IPS DF 6.9 (cell line): ENCODE data around the gene EXOC6B.
"Not testable (repeated sequence)": the region's sequence is repeated elsewhere in the genome, so short reads cannot be mapped to it uniquely, and the experiment has no call there.

Source experiments
- DNase-seq: peaks from one replicate; pipeline ENCODE4 v3.0.0-alpha.2; 2013; ENCODE audit warnings: low read depth, low spot score
- H3K27ac ChIP-seq: one replicate; pipeline ENCODE4 v1.5.1; 2013; ENCODE audit warnings: low read length, control low read depth
- H3K27me3 ChIP-seq: 2 replicates; pipeline ENCODE4 v1.6.1; 2013; ENCODE audit warnings: mild to moderate bottlenecking, low read length; ENCODE audit not compliant: control insufficient read depth, insufficient read depth
- H3K36me3 ChIP-seq: 2 replicates; pipeline ENCODE4 v1.6.1; 2013; ENCODE audit warnings: low read length; ENCODE audit not compliant: control insufficient read depth, insufficient read depth
- H3K4me1 ChIP-seq: 2 replicates; pipeline ENCODE4 v1.6.1; 2013; ENCODE audit warnings: low read length; ENCODE audit not compliant: control insufficient read depth, insufficient read depth
- H3K4me3 ChIP-seq: 2 replicates; pipeline ENCODE4 v1.5.1; 2013; ENCODE audit warnings: mild to moderate bottlenecking, low read length
- H3K9me3 ChIP-seq: 2 replicates; pipeline ENCODE4 v1.6.1; 2013; ENCODE audit warnings: low read length, inconsistent platforms; ENCODE audit not compliant: control insufficient read depth, insufficient read depth
- WGBS: extraction: QIAGEN DNeasy Blood & Tissue Kit; methylation state at CpG from one replicate; pipeline ENCODE4 v1.1.7; 2013; ENCODE audit warnings: mixed read lengths, missing lambda C conversion rate; ENCODE audit not compliant: insufficient read length, insufficient coverage; 5-methylcytosine and 5-hydroxymethylcytosine counted together

EXOC6B gene

DNA sequence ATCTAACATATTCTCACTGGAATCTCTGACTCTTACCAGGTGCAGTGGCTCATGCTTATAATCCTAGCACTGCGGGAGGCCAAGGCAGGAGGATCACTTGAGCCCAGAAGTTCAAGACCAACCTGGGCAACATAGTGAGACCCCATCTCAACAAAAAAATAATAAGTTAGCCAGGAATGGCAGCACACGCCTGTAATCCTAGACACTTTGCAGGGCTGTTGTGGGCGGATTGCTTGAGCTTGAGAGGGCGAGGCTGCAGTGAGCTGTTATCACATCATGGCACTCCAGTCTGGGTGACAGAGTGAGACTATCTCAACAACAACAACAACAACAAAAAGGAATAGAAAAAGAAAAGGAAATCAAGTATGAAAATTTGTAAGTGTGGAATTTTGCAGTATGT, 371.6 kb downstream of the EXOC6B start:
- Histone ChIP-seq H3K36me3 (no peaks in the 10 kb centered on the region), H3K9me3 (no peaks in the 10 kb centered on the region), H3K4me1 (no peaks in the 10 kb centered on the region), H3K4me3 (no peak overlapping the region), H3K27ac (no peak overlapping the region), H3K27me3 (no peaks in the 10 kb centered on the region)
- no CpG with 5 or more reads among the region's 4 CpGs for WGBS
- no peak for DNase-seq

DNA sequence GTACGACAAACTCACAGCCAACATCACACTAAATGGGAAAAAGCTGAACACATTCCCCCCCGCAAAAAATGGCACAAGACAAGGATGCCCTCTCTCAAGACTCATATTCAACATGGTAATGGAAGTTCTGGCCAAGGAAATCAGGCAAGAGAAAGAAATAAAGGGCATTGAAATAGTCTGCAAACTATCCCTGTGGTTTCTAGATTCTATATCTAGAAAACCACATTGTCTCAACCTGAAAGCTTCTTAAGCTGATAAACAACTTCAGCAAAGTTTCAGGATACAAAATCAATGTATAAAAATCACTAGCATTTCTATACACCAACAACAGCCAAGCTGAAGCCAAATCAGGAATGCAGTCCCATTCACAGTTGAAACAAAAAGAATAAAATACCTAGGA, 383.6 kb downstream of the EXOC6B start:
- WGBS, result no CpG with 5 or more reads among the region's 2 CpGs
- DNase-seq, result no peak
- Histone ChIP-seq H3K4me3 (no peak overlapping the region), H3K4me1 (no peaks in the 10 kb centered on the region), H3K27ac (no peak overlapping the region), H3K9me3 (no peaks in the 10 kb centered on the region), H3K36me3 (no peaks in the 10 kb centered on the region), H3K27me3 (no peaks in the 10 kb centered on the region)

DNA sequence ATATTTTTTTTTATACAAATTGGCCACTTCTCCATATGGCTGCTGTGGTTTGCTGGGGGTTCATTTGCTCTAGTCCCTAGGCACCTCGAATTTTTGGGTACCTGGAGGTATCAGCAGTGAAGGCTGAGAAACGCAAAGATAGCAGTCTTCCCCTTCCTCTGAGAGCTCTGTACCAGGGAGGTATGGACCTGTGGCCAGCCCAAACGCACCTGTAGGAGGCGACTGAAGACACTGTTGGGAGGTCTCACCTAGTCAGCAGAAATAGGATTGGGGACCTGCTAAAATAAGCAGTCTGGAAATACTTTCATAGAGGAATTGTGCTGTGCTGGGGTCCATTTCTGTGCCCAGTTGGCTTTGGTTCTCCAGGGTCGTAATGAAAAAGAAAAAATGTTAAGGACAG, 385.9 kb downstream of the EXOC6B start:
- no peak for DNase-seq
- Histone ChIP-seq H3K36me3 (no peaks in the 10 kb centered on the region), H3K27me3 (no peaks in the 10 kb centered on the region), H3K4me1 (no peaks in the 10 kb centered on the region), H3K4me3 (no peak overlapping the region), H3K27ac (no peak overlapping the region), H3K9me3 (no peaks in the 10 kb centered on the region)
- WGBS, result no CpG with 5 or more reads among the region's 5 CpGs

DNA sequence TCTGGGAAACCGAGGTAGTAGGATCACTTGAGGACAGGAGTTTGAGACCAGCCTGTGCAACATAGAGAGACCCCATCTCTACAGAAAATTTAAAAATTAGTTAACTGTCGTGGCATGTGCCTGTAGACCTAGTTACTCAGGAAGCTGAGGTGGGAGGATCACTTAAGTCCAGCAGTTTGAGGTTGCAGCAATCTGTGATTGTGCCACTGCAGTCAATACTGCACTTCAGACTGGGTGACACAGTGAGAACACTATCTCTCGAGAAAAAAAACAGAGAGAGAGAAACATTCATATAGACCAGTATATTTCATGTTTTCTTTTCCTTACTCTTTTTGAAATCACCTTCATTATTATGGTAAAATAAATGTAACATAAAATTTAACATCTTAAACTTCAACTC, 387.5 kb downstream of the EXOC6B start:
- Histone ChIP-seq H3K9me3 (no peaks in the 10 kb centered on the region), H3K4me3 (no peak overlapping the region), H3K27ac (no peak overlapping the region), H3K27me3 (no peaks in the 10 kb centered on the region), H3K36me3 (no peaks in the 10 kb centered on the region), H3K4me1 (no peaks in the 10 kb centered on the region)
- WGBS, result no CpG with 5 or more reads among the region's 3 CpGs
- DNase-seq, result no peak

DNA sequence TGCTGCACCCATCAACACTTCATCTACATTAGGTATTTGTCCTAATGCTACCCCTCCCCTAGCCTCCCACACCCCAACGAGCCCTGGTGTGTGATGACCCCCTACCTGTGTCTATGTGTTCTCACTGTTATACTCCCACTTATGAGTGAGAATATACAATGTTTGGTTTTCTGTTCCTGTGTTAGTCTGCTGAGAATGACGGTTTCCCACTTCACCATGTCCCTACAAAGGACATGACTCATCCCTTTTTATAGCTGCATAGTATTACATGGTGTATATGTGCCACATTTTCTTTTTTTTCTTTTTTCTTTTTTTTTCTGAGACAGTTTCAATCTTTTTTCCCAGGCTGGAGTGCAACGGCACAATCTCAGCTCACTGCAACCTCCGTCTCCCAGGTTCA, 394.1 kb downstream of the EXOC6B start:
- no peaks in the 10 kb centered on the region for H3K36me3 ChIP-seq
- H3K27me3 ChIP-seq, result no peaks in the 10 kb centered on the region
- H3K4me3 ChIP-seq, result no peak overlapping the region
- H3K27ac ChIP-seq, result no peak overlapping the region
- no peaks in the 10 kb centered on the region for H3K4me1 ChIP-seq
- no peak for DNase-seq
- H3K9me3 ChIP-seq, result no peaks in the 10 kb centered on the region
- no CpG with 5 or more reads among the region's 4 CpGs for WGBS

DNA sequence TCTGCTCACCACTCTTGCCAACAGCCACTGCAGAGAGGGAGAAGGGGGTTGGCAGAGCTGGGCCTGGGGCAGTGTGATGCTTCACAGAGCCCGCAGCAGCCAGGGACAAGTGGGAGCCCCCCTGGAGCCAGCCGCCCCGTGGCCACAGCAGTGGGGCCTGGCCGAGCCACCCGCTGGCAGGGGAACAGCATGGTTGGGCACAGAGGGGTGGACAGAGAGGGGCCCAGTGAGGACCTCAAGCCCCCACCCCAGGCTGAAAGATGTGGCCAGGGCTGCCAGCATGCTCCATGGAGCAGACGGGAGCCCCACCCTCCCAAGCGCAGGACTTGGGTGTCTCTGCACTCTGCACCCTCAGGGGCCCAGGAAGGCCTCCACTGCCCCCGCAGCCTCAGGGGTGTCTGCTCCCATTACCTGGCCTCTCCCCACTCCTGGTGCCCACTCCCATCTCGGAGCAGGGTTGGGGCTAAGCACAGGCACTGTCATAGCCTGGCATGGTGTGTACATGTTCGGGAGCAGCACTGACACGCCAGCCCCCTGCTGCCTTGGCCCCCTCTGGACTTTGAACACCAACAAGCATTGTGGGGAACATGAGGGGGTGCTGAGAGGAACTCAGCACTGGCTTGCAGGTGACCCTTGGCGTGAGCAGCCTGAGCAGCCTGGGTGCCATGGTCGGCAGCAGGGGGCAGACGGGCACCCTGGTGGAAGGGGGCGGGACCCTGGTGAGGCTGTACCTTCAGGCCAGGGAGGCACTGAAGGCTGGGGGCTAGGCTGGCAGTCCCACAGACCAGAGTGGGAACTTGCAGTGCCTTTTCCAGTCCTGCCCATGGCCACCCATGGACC, 398.6 kb downstream of the EXOC6B start:
- no CpG with 5 or more reads among the region's 15 CpGs for WGBS
- Histone ChIP-seq H3K4me3 (no peak overlapping the region), H3K4me1 (no peaks in the 10 kb centered on the region), H3K36me3 (no peaks in the 10 kb centered on the region), H3K27me3 (no peaks in the 10 kb centered on the region), H3K9me3 (no peaks in the 10 kb centered on the region), H3K27ac (no peak overlapping the region)
- no peak for DNase-seq

DNA sequence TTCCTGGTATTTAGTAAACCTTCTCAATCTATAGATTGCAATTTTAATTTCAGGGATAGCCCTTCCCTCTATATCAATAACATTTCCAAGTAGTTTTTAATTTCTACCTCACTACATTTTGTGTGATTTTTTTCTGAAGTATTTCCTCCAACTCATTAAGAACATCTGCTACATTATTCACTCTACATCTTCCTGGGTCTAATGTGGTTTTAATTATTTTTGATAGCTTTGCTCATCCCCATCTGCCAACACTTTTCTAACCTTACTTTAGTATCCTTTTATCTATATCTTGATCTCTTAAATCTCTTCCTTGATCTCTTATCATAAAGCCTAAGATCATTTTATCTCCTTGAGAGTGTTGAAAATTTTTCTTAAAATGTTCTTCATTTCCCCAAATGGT, 399.8 kb downstream of the EXOC6B start:
- H3K36me3 ChIP-seq, result no peaks in the 10 kb centered on the region
- DNase-seq, result no peak

DNA sequence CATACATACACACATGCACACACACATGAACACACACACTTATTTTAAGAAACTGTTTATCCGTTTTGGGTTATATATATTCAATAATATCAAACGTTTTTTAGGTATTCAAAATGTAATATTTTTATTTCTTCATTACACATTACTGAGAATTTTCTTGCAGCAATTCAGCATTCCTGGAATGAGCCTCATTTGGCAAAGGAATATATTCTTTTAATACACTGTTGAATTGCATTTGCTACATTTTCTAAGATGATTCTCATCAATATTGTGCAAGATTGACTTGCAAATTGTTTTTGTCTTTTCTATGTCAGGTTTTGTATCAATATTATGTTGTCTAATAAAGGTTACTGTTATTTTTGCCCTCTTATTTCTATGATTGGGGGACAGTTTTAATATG, 402.1 kb downstream of the EXOC6B start:
- no peak overlapping the region for H3K27ac ChIP-seq
- no peaks in the 10 kb centered on the region for H3K36me3 ChIP-seq
- no peaks in the 10 kb centered on the region for H3K27me3 ChIP-seq
- DNase-seq, result no peak
- WGBS, result no CpG with 5 or more reads among the region's 2 CpGs
- no peaks in the 10 kb centered on the region for H3K4me1 ChIP-seq
- no peak overlapping the region for H3K4me3 ChIP-seq
- no peaks in the 10 kb centered on the region for H3K9me3 ChIP-seq

More for the DNA sequence above, 399.8 kb downstream of the EXOC6B start:
- H3K4me1 ChIP-seq, result no peaks in the 10 kb centered on the region
- H3K27ac ChIP-seq, result no peak overlapping the region
- H3K27me3 ChIP-seq, result no peaks in the 10 kb centered on the region
- H3K4me3 ChIP-seq, result no peak overlapping the region
- H3K9me3 ChIP-seq, result no peaks in the 10 kb centered on the region

DNA sequence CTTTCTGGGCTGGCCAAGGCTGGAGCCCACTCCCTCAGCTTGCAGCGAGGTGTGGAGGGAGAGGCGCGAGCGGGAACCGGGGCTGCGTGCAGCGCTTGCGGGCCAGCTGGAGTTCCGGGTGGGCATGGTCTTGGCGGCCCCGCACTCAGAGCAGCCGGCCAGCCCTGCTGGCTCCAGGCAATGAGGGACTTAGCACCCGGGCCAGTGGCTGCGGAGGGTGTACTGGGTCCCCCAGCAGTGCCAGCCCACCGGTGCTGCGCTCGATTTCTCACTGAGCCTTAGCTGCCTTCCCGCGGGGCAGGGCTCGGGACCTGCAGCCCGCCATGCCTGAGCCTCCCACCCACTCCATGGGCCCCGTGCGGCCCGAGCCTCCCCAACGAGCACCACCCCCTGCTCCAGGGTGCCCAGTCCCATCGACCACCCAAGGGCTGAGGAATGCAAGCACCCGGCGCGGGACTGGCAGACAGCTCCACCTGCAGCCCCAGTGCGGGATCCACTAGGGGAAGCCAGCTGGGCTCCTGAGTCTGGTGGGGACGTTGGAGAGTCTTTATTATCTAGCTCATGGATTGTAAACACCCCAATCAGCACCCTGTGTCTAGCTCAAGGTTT, 404.0 kb downstream of the EXOC6B start:
- WGBS, result no CpG with 5 or more reads among the region's 31 CpGs

DNA sequence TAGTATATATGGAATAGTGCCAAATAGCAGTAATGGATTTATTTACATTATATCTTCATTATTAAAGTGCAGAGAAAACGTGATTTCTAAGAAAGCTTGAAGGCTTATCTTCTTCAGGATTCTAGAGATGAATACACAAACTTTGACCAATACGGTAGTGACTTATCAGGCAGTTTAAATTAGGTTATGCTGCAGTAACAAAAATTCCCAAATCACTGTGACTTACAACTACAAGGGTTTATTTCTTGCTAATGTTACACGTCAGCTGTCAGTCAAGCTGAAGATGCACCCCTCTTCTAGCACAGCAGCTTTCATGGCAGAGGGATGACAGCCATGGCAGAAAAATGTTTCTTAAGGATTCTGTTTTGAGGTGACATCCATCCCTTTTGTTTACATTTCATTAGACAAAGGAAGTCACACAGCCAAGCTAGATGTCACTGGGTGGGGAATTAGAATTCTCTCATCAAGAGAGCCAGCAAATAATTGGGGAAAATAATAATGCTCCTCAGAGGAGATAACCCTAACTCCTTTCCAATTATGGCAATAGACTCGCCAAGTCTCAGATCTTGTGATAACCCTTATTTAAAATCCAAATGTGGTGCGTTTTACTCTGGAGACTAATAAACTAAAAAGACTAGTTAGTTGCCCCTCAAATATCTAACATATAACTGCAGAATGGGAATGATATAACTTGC, 409.9 kb downstream of the EXOC6B start:
- no peak overlapping the region for H3K27ac ChIP-seq
- no peak for DNase-seq
- no peaks in the 10 kb centered on the region; the same call in 1 of the 2 replicates for H3K4me1 ChIP-seq
- H3K9me3 ChIP-seq, result no peaks in the 10 kb centered on the region
- H3K4me3 ChIP-seq, result no peak overlapping the region
- no peaks in the 10 kb centered on the region for H3K27me3 ChIP-seq
- no CpG with 5 or more reads among the region's 5 CpGs for WGBS
- H3K36me3 ChIP-seq, result no peaks in the 10 kb centered on the region

More for the DNA sequence above, 404.0 kb downstream of the EXOC6B start:
- H3K36me3 ChIP-seq, H3K27me3 ChIP-seq, DNase-seq, H3K9me3 ChIP-seq, H3K27ac ChIP-seq, H3K4me1 ChIP-seq, H3K4me3 ChIP-seq: not testable (repeated sequence)
